ENCODE results near the gene AKAP13.

DNA sequence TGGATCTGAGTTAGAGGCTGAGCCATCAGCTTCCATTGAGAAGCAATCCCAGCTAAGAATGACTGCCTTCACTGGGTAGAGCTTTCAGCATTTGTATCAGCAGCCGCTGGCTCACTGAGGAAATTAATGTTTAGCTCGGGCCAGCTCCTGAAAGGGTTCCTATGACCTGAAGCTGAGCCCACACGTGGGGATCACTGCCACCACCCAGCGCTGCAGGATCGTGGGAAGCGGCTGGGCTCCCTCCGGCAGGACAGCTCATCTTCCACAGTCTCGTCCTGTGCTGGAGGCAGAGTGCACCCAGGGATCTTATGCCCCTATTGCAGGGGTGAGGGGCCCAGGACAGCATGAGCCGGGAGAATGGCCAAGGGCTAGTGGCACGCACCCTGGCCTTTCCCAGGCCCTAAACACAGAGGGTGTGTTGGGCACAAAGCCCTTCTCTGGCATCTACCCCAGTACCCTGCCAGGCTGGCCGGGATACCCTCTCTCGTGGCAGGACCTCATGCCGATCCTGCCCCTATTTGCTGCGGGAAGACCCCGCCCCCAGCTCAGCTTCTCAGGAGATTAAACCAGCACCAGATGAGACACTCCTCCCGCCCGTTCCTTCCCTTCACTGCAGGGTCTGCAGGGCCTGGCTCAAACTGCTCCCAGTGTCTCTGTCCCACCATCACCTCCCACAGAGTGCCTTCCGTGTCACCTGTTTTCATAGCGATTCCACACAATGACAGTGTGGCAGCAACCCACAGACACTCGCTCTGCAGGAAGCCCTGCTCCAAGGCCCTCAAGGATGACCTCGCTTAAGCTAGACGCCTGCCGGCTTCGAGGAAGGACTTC, 385.8 kb downstream of the AKAP13 start:
- TF ChIP-seq, protein P1, sequence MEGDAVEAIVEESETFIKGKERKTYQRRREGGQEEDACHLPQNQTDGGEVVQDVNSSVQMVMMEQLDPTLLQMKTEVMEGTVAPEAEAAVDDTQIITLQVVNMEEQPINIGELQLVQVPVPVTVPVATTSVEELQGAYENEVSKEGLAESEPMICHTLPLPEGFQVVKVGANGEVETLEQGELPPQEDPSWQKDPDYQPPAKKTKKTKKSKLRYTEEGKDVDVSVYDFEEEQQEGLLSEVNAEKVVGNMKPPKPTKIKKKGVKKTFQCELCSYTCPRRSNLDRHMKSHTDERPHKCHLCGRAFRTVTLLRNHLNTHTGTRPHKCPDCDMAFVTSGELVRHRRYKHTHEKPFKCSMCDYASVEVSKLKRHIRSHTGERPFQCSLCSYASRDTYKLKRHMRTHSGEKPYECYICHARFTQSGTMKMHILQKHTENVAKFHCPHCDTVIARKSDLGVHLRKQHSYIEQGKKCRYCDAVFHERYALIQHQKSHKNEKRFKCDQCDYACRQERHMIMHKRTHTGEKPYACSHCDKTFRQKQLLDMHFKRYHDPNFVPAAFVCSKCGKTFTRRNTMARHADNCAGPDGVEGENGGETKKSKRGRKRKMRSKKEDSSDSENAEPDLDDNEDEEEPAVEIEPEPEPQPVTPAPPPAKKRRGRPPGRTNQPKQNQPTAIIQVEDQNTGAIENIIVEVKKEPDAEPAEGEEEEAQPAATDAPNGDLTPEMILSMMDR (IDR thresholded peaks at IDR 0.05): no peak
- no peak for TF ChIP-seq POLR2A (IDR thresholded peaks at IDR 0.05)

All from ovary (tissue), 3 donors.